Measurements from ENCODE around the gene DYNLT2.
"Not testable (repeated sequence)": the region's sequence is repeated elsewhere in the genome, so short reads cannot be mapped to it uniquely, and the experiment has no call there.

The DYNLT2 gene

DNA sequence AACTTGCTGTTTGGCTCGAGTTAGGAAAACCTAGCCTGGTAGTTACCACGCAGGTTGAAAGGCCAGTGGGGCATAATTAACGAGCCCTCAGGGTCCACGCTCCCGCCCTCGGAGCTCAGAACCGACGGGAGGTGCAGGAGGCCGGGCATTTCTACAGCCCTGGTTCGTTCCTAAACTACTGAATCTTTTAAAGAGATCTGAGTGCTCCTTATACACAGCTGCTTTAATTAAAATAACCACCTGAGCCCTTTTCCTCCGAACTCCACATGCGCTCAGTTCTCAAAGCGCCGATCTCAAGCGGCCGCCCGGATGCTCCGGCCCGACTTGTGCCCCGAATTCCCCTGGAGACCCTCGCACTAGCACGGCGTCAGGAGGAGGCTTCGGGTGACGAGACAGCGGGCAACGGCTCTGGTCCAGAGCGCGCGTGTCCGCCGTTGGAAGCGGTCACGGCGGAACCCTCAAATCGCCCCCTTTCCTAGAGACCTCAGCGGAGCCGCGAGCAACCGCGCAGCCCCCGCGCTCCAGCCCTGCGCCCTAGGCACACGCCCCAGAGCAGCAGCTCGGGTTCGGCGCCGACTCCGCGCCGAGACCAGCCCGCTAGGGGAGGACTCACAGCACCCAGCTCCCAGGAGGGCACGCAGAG, 49.9 kb downstream of the DYNLT2 start:
- DNase-seq (ENCODE audit: low read depth) = no peak

- DNase-seq (ENCODE audit: low read depth) = no peak
Observed at GRCh38 chr6:169700296-169700695, 51.1 kb downstream of the DYNLT2 start.

- DNase-seq (ENCODE audit: low read depth) = not testable (repeated sequence)
Observed at GRCh38 chr6:169697115-169697514, 54.3 kb downstream of the DYNLT2 start.

- DNase-seq (ENCODE audit: low read depth) = no peak
Observed at GRCh38 chr6:169695131-169695530, 56.2 kb downstream of the DYNLT2 start.

DNA sequence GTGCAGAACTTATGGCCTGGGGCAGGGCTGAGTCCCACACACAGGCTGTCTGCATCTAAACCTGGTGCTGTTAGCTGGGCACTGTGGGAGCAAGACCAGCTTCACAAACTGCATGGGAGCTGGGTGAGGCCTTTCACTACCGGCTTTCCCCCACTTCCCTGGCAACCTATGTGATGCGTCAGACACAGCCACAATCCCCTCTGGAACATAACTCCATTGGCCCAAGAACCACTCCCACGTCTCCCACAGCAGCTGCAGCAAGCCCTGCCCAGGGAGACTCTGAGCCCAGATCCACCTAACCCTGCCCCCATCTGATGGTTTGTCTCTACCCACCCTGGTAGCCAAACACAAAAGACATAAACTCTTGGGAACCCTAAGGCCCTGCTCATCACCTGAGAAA, 58.9 kb downstream of the DYNLT2 start:
- no peak for DNase-seq (ENCODE audit: low read depth)

DNA sequence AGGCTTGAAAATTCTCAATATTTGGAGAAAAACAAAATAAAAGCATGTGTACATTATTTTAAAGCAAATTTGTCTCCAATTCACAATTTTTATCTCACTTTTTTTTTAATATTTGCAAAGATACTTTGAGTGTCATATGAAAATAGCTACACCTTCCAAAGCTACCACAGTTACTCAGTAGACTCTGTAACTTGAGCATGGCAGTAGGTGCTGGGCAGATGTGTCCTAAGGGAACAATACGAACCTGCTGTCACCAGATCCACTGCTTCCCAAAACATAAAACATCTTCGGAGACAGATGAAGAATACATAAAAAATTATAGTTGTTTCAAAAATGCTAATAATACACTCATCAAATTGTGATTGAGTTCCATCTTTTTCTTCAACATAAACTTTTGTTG, 60.1 kb downstream of the DYNLT2 start:
- no peak for DNase-seq (ENCODE audit: low read depth)

Data from iris pigment epithelial cell (primary cell).